GM12873 (cell line): Measurements from ENCODE around the gene LIN9.

ENCODE experiments used
- TF ChIP-seq, protein P1 (sequence below): IDR thresholded peaks from 2 replicates; pipeline ENCODE4 v1.5.1; 2012; ENCODE audit warnings: low read depth, mild to moderate bottlenecking, moderate library complexity, low read length, control low read depth; ENCODE audit not compliant: insufficient read depth; ENCODE audit errors: missing control alignments

LIN9 gene

DNA sequence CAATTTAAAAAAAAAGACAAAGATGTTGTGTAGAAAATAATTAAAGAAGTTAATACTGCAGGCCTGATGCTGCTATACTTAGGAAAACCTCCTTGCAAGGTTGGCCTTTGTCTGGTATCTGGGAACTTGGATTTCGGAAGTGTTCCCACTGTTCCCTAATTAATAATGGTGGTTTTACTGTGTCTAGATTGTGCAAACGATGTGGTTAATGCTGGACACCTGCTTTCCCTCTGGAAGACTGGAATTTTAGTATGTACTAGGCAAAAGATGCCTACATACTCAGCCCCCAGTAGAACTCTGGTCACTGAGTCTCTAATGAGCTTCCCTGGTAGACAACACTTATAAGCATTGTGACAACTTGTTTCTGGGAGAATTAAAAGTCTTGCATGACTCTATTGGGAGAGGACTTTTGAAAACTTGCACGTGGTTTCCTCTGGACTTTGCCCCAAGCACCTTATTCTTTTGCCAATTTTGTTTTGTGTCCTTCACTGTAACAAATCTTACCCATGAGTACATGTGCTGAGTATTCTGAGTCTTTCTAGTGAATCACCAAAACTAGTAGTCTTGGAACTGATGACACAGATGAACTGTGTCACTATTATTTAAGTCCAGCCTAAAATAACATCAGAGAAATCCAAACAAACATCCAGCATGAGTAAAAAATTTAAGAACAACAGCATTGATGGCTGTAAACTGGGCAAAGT is 40.4 kb downstream of the LIN9 start:
- TF ChIP-seq, protein P1, sequence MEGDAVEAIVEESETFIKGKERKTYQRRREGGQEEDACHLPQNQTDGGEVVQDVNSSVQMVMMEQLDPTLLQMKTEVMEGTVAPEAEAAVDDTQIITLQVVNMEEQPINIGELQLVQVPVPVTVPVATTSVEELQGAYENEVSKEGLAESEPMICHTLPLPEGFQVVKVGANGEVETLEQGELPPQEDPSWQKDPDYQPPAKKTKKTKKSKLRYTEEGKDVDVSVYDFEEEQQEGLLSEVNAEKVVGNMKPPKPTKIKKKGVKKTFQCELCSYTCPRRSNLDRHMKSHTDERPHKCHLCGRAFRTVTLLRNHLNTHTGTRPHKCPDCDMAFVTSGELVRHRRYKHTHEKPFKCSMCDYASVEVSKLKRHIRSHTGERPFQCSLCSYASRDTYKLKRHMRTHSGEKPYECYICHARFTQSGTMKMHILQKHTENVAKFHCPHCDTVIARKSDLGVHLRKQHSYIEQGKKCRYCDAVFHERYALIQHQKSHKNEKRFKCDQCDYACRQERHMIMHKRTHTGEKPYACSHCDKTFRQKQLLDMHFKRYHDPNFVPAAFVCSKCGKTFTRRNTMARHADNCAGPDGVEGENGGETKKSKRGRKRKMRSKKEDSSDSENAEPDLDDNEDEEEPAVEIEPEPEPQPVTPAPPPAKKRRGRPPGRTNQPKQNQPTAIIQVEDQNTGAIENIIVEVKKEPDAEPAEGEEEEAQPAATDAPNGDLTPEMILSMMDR, result no peak

DNA sequence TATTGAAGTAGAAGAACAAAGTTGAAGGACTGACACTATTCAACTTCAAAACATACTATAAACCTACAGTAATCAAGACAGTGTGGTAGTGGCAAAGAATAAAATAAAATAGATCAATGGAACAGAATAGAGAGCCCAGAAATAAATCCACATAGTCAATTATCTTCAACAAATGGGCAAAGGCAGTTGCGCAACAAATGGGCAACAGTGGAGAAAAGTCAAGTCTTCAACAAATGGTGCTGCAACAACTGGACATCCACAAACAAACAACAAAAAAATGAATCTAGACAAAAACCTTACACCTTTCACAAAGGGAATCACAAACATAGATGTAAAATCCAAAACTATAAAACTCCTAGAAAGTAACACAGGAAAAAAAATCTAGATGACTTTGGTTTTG is 47.1 kb downstream of the LIN9 start:
- TF ChIP-seq, protein P1, result no peak

DNA sequence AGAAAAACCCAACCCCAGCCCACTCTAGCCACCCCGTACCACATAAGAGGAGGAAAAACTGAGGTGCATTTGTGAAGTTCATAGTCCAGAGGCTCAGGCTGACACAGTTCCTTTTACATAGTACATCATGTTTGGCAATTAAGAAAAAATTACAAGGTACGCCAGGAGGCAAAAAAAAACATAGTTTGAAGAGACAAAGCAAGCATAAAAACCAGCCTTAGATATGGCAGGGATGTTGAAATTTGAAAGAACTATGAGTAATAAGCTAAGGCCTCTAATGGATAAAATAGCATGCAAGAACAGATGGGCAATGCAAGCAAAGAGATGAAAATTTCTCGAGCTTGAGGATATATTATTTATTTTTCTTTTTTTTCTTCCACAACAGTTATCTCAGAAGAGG is 53.6 kb downstream of the LIN9 start:
- TF ChIP-seq, protein P1, result no peak

DNA sequence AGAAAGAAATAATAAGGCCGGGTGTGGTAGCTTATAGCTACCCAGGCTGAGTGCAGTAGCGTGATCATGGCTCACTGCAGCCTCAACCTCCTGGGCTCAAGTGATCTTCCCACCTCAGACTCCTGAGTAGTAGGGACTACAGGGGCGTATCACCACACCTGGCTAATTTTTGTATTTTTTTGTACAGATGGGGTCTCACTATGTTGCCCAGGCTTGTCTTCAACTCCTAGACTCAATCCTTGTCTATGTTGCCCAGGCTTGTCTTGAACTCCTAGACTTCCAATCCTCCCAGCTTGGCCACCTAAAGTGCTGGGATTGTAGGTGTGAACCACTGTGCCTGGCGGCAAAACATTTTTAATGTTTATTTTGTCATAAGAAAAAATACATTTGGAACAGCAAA is 55.0 kb downstream of the LIN9 start:
- TF ChIP-seq, protein P1, result no peak

DNA sequence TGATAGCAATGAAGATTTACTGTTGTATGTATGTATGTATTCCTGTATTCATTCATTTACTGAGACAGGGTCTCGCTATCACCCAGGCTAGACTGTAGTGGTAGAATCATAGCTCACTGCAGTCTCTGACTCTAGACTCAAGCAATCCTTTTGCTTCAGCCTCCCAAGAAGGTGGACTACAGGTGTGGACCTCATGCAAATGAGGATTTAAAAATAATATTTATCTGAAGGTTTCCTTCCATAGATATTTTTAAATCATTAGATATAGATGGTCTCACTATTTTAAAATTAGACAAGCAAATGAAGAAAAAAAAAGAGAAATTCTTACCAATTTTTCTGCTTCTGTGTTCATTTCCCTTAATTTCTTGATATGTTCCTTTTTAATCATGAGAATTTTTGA is 58.5 kb downstream of the LIN9 start:
- TF ChIP-seq, protein P1, result no peak

DNA sequence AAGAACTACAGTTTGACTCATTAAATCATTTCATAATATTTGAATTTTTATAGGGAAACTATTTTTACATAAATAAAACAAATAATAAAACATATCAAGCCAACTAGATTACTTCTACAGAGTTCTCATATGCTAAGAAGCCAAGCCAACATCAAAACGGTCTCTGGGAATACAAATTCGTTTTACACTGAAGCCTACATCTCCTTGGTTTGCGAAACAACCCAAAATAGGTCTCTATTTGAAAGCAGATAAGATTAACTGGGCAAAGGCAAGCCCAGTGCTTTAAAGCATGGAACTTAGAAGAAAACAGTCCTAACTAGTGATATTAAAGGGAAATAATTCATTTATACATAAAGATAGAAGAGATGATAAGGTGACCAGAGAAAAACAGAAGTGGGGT is 60.2 kb downstream of the LIN9 start:
- TF ChIP-seq, protein P1, result no peak

DNA sequence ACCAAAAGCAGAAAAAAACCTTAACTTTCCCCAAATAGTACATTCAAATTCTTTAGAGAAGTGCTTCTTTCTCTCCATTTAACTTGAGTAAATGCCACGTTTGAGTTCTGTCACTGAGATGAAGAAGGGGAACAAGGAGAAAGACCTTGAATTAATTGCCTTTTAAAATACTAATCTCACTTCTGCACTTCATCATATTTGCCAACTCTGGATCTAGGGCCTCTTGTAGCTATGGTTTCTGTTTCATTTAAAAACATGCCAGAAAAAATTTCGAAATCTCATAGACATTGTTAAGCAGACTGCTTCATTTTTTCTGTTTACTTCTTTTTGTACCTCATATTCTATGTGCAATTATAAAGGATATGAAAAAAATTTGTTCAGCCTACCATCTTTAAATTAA is 60.9 kb downstream of the LIN9 start:
- TF ChIP-seq, protein P1, result no peak

DNA sequence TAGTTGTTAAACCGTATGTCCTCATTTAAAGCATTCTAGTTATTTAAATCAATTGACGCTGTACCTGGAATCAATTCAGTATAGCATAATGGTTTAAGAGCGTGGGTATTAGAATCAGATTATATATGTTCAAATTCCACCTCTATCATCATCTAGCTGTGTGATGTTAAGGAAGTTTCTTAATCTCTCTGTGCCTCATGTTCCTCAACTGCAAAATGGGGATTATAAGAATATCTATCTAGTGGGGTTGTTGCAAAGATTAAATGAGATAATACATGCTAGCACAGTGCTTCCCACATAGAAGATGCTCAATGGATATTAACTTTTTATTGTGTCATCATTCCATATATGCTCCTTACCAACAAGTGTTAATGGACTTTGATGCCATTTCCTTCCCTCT is 69.5 kb downstream of the LIN9 start:
- TF ChIP-seq, protein P1, result no peak
